H1 (cell line): Measurements from ENCODE around the gene ZFP3. TPM values are rescaled to one million over a fixed set of nuclear protein-coding genes. Genes with fewer than 3 reads are reported as not detected.
"Not testable (repeated sequence)": the region's sequence is repeated elsewhere in the genome, so short reads cannot be mapped to it uniquely, and the experiment has no call there.

Experiments
- CTCF ChIA-PET: fragments of 300-600 bp; sonication (Branson Sonifier 250); formaldehyde crosslinking; loops from one replicate; lab custom pipeline; 2021; ENCODE audit not compliant: partially characterized antibody; lab: Charles Lee
- POLR2A ChIA-PET: fragments of 300-600 bp; sonication (Branson Sonifier 250); formaldehyde crosslinking; loops from one replicate; lab custom pipeline; 2021; ENCODE audit warnings: inconsistent platforms; ENCODE audit not compliant: partially characterized antibody; lab: Charles Lee
- DNase-seq, 2 experiments: peaks; one replicate each; pipeline versions ENCODE4 v3.0.0 to v3.0.0-alpha.2; 2010 to 2022; ENCODE audit warnings: low spot score in 2 of 2, low read depth in 1 of 2, mixed read lengths in 1 of 2
- FAIRE-seq: peaks from 2 replicates; lab custom pipeline; 2011; peaks lifted over from hg19 to GRCh38; lab: Jason Lieb, UNC
- H2AFZ ChIP-seq: 2 replicates; pipeline ENCODE4 v1.8.1; 2012; ENCODE audit warnings: low read length, inconsistent platforms
- H2AK5ac ChIP-seq: 2 replicates; pipeline ENCODE4 v1.6.1; 2013; ENCODE audit warnings: low read depth, low read length
- H2BK120ac ChIP-seq: replicated peaks from 2 replicates; pipeline ENCODE3; 2013; ENCODE audit warnings: low read depth, low read length, inconsistent platforms
- H2BK12ac ChIP-seq: 2 replicates; pipeline ENCODE4 v1.6.1; 2013; ENCODE audit warnings: low read depth, low read length
- H2BK15ac ChIP-seq: 2 replicates; pipeline ENCODE4 v1.6.1; 2013; ENCODE audit warnings: low read length
- H2BK20ac ChIP-seq: 2 replicates; pipeline ENCODE4 v1.6.1; 2013; ENCODE audit warnings: low read length
- H2BK5ac ChIP-seq: 2 replicates; pipeline ENCODE4 v1.6.1; 2013; ENCODE audit warnings: low read depth, low read length
- H3K14ac ChIP-seq: 2 replicates; pipeline ENCODE4 v1.6.1; 2013; ENCODE audit warnings: inconsistent platforms; ENCODE audit not compliant: insufficient read length
- H3K18ac ChIP-seq: 2 replicates; pipeline ENCODE4 v1.6.1; 2013; ENCODE audit warnings: low read length; ENCODE audit errors: extremely low read depth
- H3K23ac ChIP-seq: 2 replicates; pipeline ENCODE4 v1.6.1; 2013; ENCODE audit warnings: inconsistent platforms; ENCODE audit not compliant: insufficient read length
- H3K23me2 ChIP-seq: 2 replicates; pipeline ENCODE4 v1.6.1; 2013; ENCODE audit warnings: low read depth, low read length
- H3K27ac ChIP-seq: 2 replicates; pipeline ENCODE4 v1.6.1; 2011; ENCODE audit warnings: low read depth, low read length, inconsistent platforms
- H3K27me3 ChIP-seq, 4 experiments: replicated peaks in 1 of 4; 1 replicate in 1 of 4; 2 replicates in 3 of 4; pipeline versions ENCODE4 v1.6.1 to v1.8.1; 2011 to 2013; ENCODE audit warnings: low read length in 3 of 4, mild to moderate bottlenecking in 3 of 4, inconsistent platforms in 2 of 4, mixed read lengths in 2 of 4, moderate library complexity in 1 of 4; ENCODE audit not compliant: control insufficient read depth in 3 of 4, insufficient read depth in 3 of 4; ENCODE audit errors: extremely low read depth in 1 of 4
- H3K36me3 ChIP-seq, 4 experiments: 2 replicates each; pipeline versions ENCODE4 v1.6.1 to v1.8.1; 2011 to 2013; ENCODE audit warnings: mild to moderate bottlenecking in 4 of 4, low read length in 3 of 4, moderate library complexity in 2 of 4, control low read depth in 1 of 4, inconsistent platforms in 1 of 4; ENCODE audit not compliant: insufficient read depth in 4 of 4, control insufficient read depth in 2 of 4
- H3K4ac ChIP-seq: replicated peaks from 2 replicates; pipeline ENCODE3; 2013; ENCODE audit warnings: low read length, low read depth, mixed read lengths, inconsistent platforms; ENCODE audit not compliant: insufficient read length
- H3K4me1 ChIP-seq, 4 experiments: replicated peaks in 1 of 4; 1 replicate in 1 of 4; 2 replicates in 3 of 4; pipeline versions ENCODE4 v1.6.1 to v1.8.1; 2011 to 2013; ENCODE audit warnings: low read length in 3 of 4, inconsistent platforms in 2 of 4, mixed read lengths in 1 of 4; ENCODE audit not compliant: insufficient read depth in 4 of 4, control insufficient read depth in 3 of 4
- H3K4me2 ChIP-seq, 2 experiments: 2 replicates each; pipeline versions ENCODE4 v1.6.1 to v1.8.1; 2011 to 2013; ENCODE audit warnings: low read depth in 2 of 2, low read length in 2 of 2, control low read depth in 1 of 2, inconsistent platforms in 1 of 2, mild to moderate bottlenecking in 1 of 2; ENCODE audit not compliant: insufficient read depth in 1 of 2
- H3K4me3 ChIP-seq, 4 experiments: fragments of 200-600, 300-600 bp in 1 of 4; sonication (generic), shearing (Covaris generic), sonication (Bioruptor Twin) in 1 of 4; 2 replicates each; pipeline versions ENCODE4 v1.5.1 to v1.8.1; 2011 to 2016; ENCODE audit warnings: low read length in 4 of 4, low read depth in 3 of 4, control low read depth in 2 of 4, inconsistent platforms in 2 of 4, mild to moderate bottlenecking in 2 of 4, mixed read lengths in 1 of 4, moderate library complexity in 1 of 4; ENCODE audit not compliant: insufficient read depth in 2 of 4; ENCODE audit errors: extremely low read depth in 1 of 4
- H3K56ac ChIP-seq: replicated peaks from 2 replicates; pipeline ENCODE3; 2013; ENCODE audit warnings: low read depth, mild to moderate bottlenecking, mixed read lengths, low read length, inconsistent platforms; ENCODE audit not compliant: insufficient read length
- H3K79me1 ChIP-seq: 2 replicates; pipeline ENCODE4 v1.6.1; 2013; ENCODE audit warnings: low read depth, low read length, control low read depth
- H3K79me2 ChIP-seq, 2 experiments: 2 replicates each; pipeline versions ENCODE4 v1.6.1 to v1.8.1; 2012 to 2013; ENCODE audit warnings: low read length in 2 of 2, mild to moderate bottlenecking in 2 of 2, inconsistent platforms in 1 of 2; ENCODE audit not compliant: insufficient read depth in 2 of 2, control insufficient read depth in 1 of 2
- H3K9ac ChIP-seq, 4 experiments: replicated peaks in 1 of 4; 1 replicate in 1 of 4; 2 replicates in 3 of 4; pipeline versions ENCODE4 v1.6.1 to v1.8.1; 2011 to 2013; ENCODE audit warnings: low read depth in 3 of 4, low read length in 3 of 4, control low read depth in 2 of 4, mild to moderate bottlenecking in 2 of 4, moderate library complexity in 2 of 4, inconsistent platforms in 1 of 4; ENCODE audit errors: extremely low read depth in 1 of 4
- H3K9me3 ChIP-seq, 2 experiments: 2 replicates each; pipeline versions ENCODE4 v1.6.1 to v1.8.1; 2012 to 2013; ENCODE audit warnings: mild to moderate bottlenecking in 2 of 2, moderate library complexity in 2 of 2, control low read depth in 1 of 2, inconsistent platforms in 1 of 2, low read depth in 1 of 2, low read length in 1 of 2, mixed read lengths in 1 of 2; ENCODE audit not compliant: insufficient read depth in 2 of 2
- H4K20me1 ChIP-seq, 2 experiments: replicated peaks in 1 of 2; 2 replicates each; pipeline versions ENCODE3 to v1.8.1; 2011 to 2013; ENCODE audit warnings: inconsistent platforms in 2 of 2, low read length in 2 of 2, mild to moderate bottlenecking in 1 of 2; ENCODE audit not compliant: insufficient read depth in 2 of 2, control insufficient read depth in 1 of 2
- H4K5ac ChIP-seq: 2 replicates; pipeline ENCODE4 v1.6.1; 2013; ENCODE audit warnings: low read length, low read depth, mixed read lengths, inconsistent platforms; ENCODE audit not compliant: insufficient read length
- H4K8ac ChIP-seq: 2 replicates; pipeline ENCODE4 v1.8.0; 2013; ENCODE audit warnings: mild to moderate bottlenecking, moderate library complexity, low read length, inconsistent platforms; ENCODE audit not compliant: insufficient read depth; ENCODE audit errors: extremely low read depth
- H4K91ac ChIP-seq: replicated peaks from 2 replicates; pipeline ENCODE3; 2013; ENCODE audit warnings: low read length, mixed read lengths, inconsistent platforms; ENCODE audit not compliant: insufficient read length
- WGBS, 2 experiments: shearing (Covaris generic) in 1 of 2; methylation state at CpG; one replicate each; pipeline versions ENCODE4 v1.1.6 to v1.1.7; 2013 to 2015; ENCODE audit warnings: low lambda C conversion rate in 2 of 2, mixed read lengths in 2 of 2, inconsistent platforms in 1 of 2, low coverage in 1 of 2, missing lambda C conversion rate in 1 of 2; ENCODE audit not compliant: insufficient replicate concordance in 2 of 2, insufficient coverage in 1 of 2, insufficient read length in 1 of 2; ENCODE audit errors: extremely low coverage in 1 of 2, missing lambda C conversion rate in 1 of 2; 5-methylcytosine and 5-hydroxymethylcytosine counted together
- polyA plus RNA-seq, 7 experiments: library from polyadenylated mRNA; depleted of rRNA in 3 of 7; stranded (reverse) in 5 of 7; unstranded in 2 of 7; fragments of >200 nt in 5 of 7; fragments of 200-250 nt in 2 of 7; gene quantifications; 1 replicate in 5 of 7; 2 replicates in 1 of 7; 4 replicates in 1 of 7; pipeline versions ENCODE4 v1.2.1 to v1.2.3, GENCODE V29; 2011 to 2013; ENCODE audit warnings: missing spikeins in 2 of 7, mixed read lengths in 2 of 7
- total RNA-seq: library from RNA; stranded (reverse); fragmentation: NEBNext Ultra II Directional; extraction: Animal tissue kit (Norgen Biotek cat#: 25700); gene quantifications from 2 replicates; pipeline ENCODE4 v1.2.1, GENCODE V29; 2021

Gene ZFP3
- total and polyA plus RNA-seq, 2 of the 8 experiments (the other 6 are each of a cell fraction or from before 2014, with no cell fraction given), result 0.15 to 0.44 TPM

DNA sequence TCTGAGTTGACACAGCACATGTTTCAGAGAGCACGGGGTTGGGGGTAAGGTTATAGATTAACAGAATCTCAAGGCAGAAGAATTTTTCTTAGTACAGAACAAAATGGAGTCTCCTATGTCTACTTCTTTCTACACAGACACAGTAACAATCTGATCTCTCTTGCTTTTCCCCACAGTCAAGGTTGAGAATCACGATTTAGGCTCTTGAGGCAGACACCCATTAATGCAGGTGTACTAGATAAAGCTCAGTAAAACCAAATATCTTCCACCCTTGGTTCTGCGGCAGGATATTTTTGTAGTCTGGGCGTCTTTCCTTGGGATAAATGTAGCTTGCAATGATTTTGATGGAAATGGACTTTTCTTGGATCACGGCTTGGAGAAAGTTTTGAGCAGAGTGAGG is 2.8 kb upstream of the ZFP3 start:
- DNase-seq, H3K9ac ChIP-seq, H2BK120ac ChIP-seq, H2BK15ac ChIP-seq, H3K4ac ChIP-seq, H3K4me3 ChIP-seq, H3K23ac ChIP-seq, H2BK20ac ChIP-seq, H2BK5ac ChIP-seq, H3K79me1 ChIP-seq, H3K14ac ChIP-seq, H4K20me1 ChIP-seq, H3K9me3 ChIP-seq, H3K4me1 ChIP-seq, H4K8ac ChIP-seq, H3K56ac ChIP-seq, H3K18ac ChIP-seq, H3K36me3 ChIP-seq, H3K27ac ChIP-seq, H3K4me2 ChIP-seq, H3K23me2 ChIP-seq, H2BK12ac ChIP-seq, FAIRE-seq, H3K79me2 ChIP-seq, H4K91ac ChIP-seq, H2AK5ac ChIP-seq, H4K5ac ChIP-seq: not testable (repeated sequence)
- H2AFZ ChIP-seq, result 0 out of 2 replicates have a peak overlapping the region, but pooled peaks have one; percentile 11
- ChIA-PET POLR2A (interaction anchor here (0.9 kb wide), 1 partner anchor 107 kb away, joined by 4 read pairs; no protein-coding TSS in a partner anchor), CTCF (interaction anchor here (0.6 to 1.2 kb wide), 2 partner anchors 12 to 238 kb away, joined by 3 to 4 read pairs; no protein-coding TSS in a partner anchor)
- H3K27me3 ChIP-seq, result peaks cover 0 to 13% (median 8%) of the 10 kb centered on the region in 4 experiments; a peak in 5 of 7 replicates
- WGBS, 2 experiments, result 88% methylated on average over 4 of the region's 5 CpGs; no CpG with 5 or more reads in 1 of the 2 experiments

GRCh38 chr17:5077275-5077674 is 992 bp upstream of the ZFP3 start:
- H3K9ac ChIP-seq, H3K79me1 ChIP-seq, FAIRE-seq, H3K27ac ChIP-seq, H3K23ac ChIP-seq, H2BK5ac ChIP-seq, H4K91ac ChIP-seq, H2AFZ ChIP-seq, H2BK12ac ChIP-seq, H3K9me3 ChIP-seq, H3K14ac ChIP-seq, H3K4me3 ChIP-seq, H2BK120ac ChIP-seq, H4K8ac ChIP-seq, H3K36me3 ChIP-seq, H3K56ac ChIP-seq, H3K4ac ChIP-seq, H4K5ac ChIP-seq, H3K23me2 ChIP-seq, H3K18ac ChIP-seq, H2BK15ac ChIP-seq, H3K79me2 ChIP-seq, DNase-seq, H2BK20ac ChIP-seq, H4K20me1 ChIP-seq, H3K4me1 ChIP-seq, H2AK5ac ChIP-seq: not testable (repeated sequence)
- ChIA-PET CTCF (interaction anchor here (0.7 to 0.9 kb wide), 2 partner anchors 15 to 24 kb away, joined by 3 read pairs; no protein-coding TSS in a partner anchor), POLR2A (interaction anchor here (0.7 to 3.1 kb wide), 6 partner anchors 9 to 30 kb away, joined by 3 to 12 read pairs (median 4); no protein-coding TSS in a partner anchor)
- 90% methylated on average over 19 of the region's 24 CpGs; no CpG with 5 or more reads in 1 of the 2 experiments for WGBS, 2 experiments
- peak overlapping the region in 1 of 2 experiments; percentile 35; a peak in 1 of 4 replicates for H3K4me2 ChIP-seq
- H3K27me3 ChIP-seq, result peaks cover 0 to 13% (median 8%) of the 10 kb centered on the region in 4 experiments; a peak in 5 of 7 replicates
